T-cell (primary cell): Measurements from ENCODE around the gene MAPK12. TPM values are rescaled to one million over a fixed set of nuclear protein-coding genes. Genes with fewer than 3 reads are reported as not detected.

ENCODE experiments used
- ATAC-seq, 4 experiments: fragments of 200-7000 bp in 3 of 4; fragments of 150-1000 bp in 1 of 4; cut with Tn5 transposase; replicated peaks in 1 of 4; 1 replicate in 3 of 4; 2 replicates in 1 of 4; pipeline ENCODE4 v1.10.0; 2021; ENCODE audit warnings: moderate library complexity in 3 of 4, mild to moderate bottlenecking in 2 of 4, moderate number of reproducible peaks in 1 of 4
- CTCF ChIA-PET, 2 donors: fragments of 300-600 bp; sonication (Branson Sonifier 250); formaldehyde crosslinking; loops; one replicate each; lab custom pipeline; 2022; ENCODE audit warnings: antibody characterized with exemption in 2 of 2; lab: Charles Lee
- POLR2A ChIA-PET, 2 donors: fragments of 300-600 bp; sonication (Branson Sonifier 250); formaldehyde crosslinking; loops; one replicate each; lab custom pipeline; 2022; ENCODE audit warnings: antibody characterized with exemption in 2 of 2; lab: Charles Lee
- DNase-seq, 35 experiments: peaks; one replicate each; pipeline versions ENCODE4 v3.0.0 to v3.0.0-alpha.2; 2013 to 2023
- H3K27ac ChIP-seq: one replicate; pipeline ENCODE4 v1.5.1; 2013; ENCODE audit warnings: low read length
- H3K27me3 ChIP-seq, 2 experiments: replicated peaks in 1 of 2; 1 replicate in 1 of 2; 2 replicates in 1 of 2; pipeline versions ENCODE4 v1.6.1 to v1.7.0; 2013; ENCODE audit warnings: low read length in 1 of 2, mixed read lengths in 1 of 2; ENCODE audit not compliant: control insufficient read depth in 2 of 2, insufficient read depth in 2 of 2; ENCODE audit errors: extremely low read depth in 1 of 2
- H3K36me3 ChIP-seq, 2 donors: 1 replicate in 1 of 2; 2 replicates in 1 of 2; pipeline versions ENCODE4 v1.6.1 to v1.7.0; 2013; ENCODE audit warnings: low read length in 1 of 2; ENCODE audit not compliant: control insufficient read depth in 2 of 2, insufficient read depth in 1 of 2; ENCODE audit errors: extremely low read depth in 1 of 2
- H3K4me1 ChIP-seq, 2 experiments: 1 replicate in 1 of 2; 2 replicates in 1 of 2; pipeline versions ENCODE4 v1.6.1 to v1.7.0; 2013; ENCODE audit warnings: low read length in 2 of 2, mixed read lengths in 1 of 2; ENCODE audit not compliant: insufficient read depth in 2 of 2, control insufficient read depth in 1 of 2; ENCODE audit errors: extremely low read depth in 1 of 2
- H3K4me3 ChIP-seq, 2 donors: 1 replicate in 1 of 2; 2 replicates in 1 of 2; pipeline versions ENCODE4 v1.5.1 to v1.7.0; 2013; ENCODE audit warnings: mild to moderate bottlenecking in 2 of 2, low read length in 1 of 2, moderate library complexity in 1 of 2; ENCODE audit not compliant: control insufficient read depth in 1 of 2; ENCODE audit errors: extremely low read depth in 1 of 2
- H3K9me3 ChIP-seq: 2 replicates; pipeline ENCODE4 v1.7.0; 2013
- H3K27ac Mint-ChIP-seq, 2 donors: one replicate each; pipeline ENCODE4 v1.8.0; 2020 to 2021; ENCODE audit warnings: mild to moderate bottlenecking in 2 of 2, mixed read lengths in 2 of 2
- H3K27me3 Mint-ChIP-seq, 2 donors: one replicate each; pipeline ENCODE4 v1.8.0; 2021 to 2022; ENCODE audit warnings: mixed read lengths in 2 of 2
- H3K36me3 Mint-ChIP-seq: one replicate; pipeline ENCODE4 v1.8.0; 2021; ENCODE audit warnings: mixed read lengths
- H3K4me1 Mint-ChIP-seq, 3 donors: one replicate each; pipeline ENCODE4 v1.8.0; 2020 to 2022; ENCODE audit warnings: mixed read lengths in 3 of 3, mild to moderate bottlenecking in 1 of 3
- H3K4me3 Mint-ChIP-seq, 3 donors: one replicate each; pipeline ENCODE4 v1.8.0; 2020 to 2022; ENCODE audit warnings: mild to moderate bottlenecking in 3 of 3, mixed read lengths in 3 of 3, moderate library complexity in 3 of 3
- H3K9me3 Mint-ChIP-seq, 3 donors: one replicate each; pipeline ENCODE4 v1.8.0; 2020 to 2022; ENCODE audit warnings: mixed read lengths in 3 of 3
- WGBS: methylation state at CpG from one replicate; pipeline ENCODE4 v1.1.5; 2013; ENCODE audit warnings: missing lambda C conversion rate; ENCODE audit not compliant: insufficient coverage; 5-methylcytosine and 5-hydroxymethylcytosine counted together
- total RNA-seq, 35 experiments: library from RNA in 6 of 35; stranded (reverse) in 6 of 35; fragments of 120-200 nt in 1 of 35; gene quantifications; one replicate each; pipeline versions ENCODE4 v1.2.1 to v1.2.4 and lab custom pipeline; 2013 to 2026

Gene MAPK12
- total RNA-seq, 5 donors from 2014 or later (not counting 1 experiment from before 2014, with no cell fraction given), result 1.7 to 3.1 (median 2.9) TPM

DNA sequence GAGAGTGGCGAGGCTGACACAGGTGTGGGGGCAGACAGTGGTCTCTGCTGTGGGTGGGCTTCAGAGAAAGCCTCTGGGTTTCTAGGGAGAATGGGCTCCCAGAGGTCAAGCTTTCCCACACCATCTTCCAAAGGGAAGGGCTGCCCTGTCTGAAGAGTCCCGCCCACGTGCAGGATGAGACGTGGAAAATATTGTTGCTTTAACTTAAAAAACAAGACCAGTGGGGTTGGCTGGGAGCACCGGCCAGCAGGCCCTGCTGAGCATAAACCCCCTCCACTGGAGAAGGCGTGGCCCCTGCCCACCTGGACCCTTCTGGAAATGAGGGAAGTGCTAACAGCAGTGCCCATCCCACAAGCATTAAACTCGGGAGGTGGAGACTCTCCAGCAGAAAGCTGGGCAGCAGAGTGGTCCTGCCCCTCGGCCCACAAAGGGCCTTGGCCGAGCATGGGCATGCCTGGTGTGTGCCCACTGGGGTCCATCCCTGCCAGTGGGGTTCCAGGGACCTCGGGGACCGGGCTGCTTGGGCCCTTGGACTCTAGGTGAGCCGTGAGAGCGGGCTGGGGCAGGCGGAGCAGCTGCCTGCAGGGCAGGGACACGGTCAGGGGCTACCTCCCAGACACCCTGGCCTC, 45.3 kb downstream of the MAPK12 start:
- no peaks in the 10 kb centered on the region for H3K9me3 ChIP-seq
- ATAC-seq (no peak), DNase-seq (no peak)
- Mint-ChIP-seq H3K27me3 (no peaks in the 10 kb centered on the region), H3K9me3 (no peaks in the 10 kb centered on the region), H3K27ac (no peak overlapping the region), H3K4me3 (no peak overlapping the region), H3K36me3 (peaks cover 35% of the 10 kb centered on the region), H3K4me1 (peaks cover 16 to 19% (median 18%) of the 10 kb centered on the region in 3 donors)
- WGBS, result 93% methylated on average over 13 of the region's 15 CpGs
- CTCF ChIA-PET, result no interaction called here
- POLR2A ChIA-PET, result no interaction called here
- no peaks in the 10 kb centered on the region for H3K27me3 ChIP-seq
- H3K4me1 ChIP-seq, result no peaks in the 10 kb centered on the region
- no peak overlapping the region for H3K27ac ChIP-seq
- H3K36me3 ChIP-seq, result peaks cover 15 to 63% of the 10 kb centered on the region in 2 donors
- H3K4me3 ChIP-seq, result no peak overlapping the region

GRCh38 chr22:50215297-50216054, 46.0 kb downstream of the MAPK12 start:
- Histone ChIP-seq H3K4me3 (no peak overlapping the region), H3K27ac (no peak overlapping the region), H3K36me3 (peaks cover 13 to 63% of the 10 kb centered on the region in 2 donors), H3K27me3 (no peaks in the 10 kb centered on the region), H3K9me3 (no peaks in the 10 kb centered on the region), H3K4me1 (peaks cover 0 to 4% of the 10 kb centered on the region in 2 experiments)
- 96% methylated on average over 11 of the region's 17 CpGs for WGBS
- Mint-ChIP-seq H3K4me3 (no peak overlapping the region), H3K9me3 (no peaks in the 10 kb centered on the region), H3K27me3 (no peaks in the 10 kb centered on the region), H3K36me3 (peaks cover 30% of the 10 kb centered on the region), H3K27ac (peak overlapping the region in 1 of 2 donors; percentile 13), H3K4me1 (peaks cover 16 to 21% (median 19%) of the 10 kb centered on the region in 3 donors)
- CTCF ChIA-PET, result interaction anchor here in 1 of 2 donors (0.6 kb wide), 1 partner anchor 332 kb away, joined by 4 read pairs; no protein-coding TSS in a partner anchor
- no peak for DNase-seq
- POLR2A ChIA-PET, result no interaction called here
- ATAC-seq, result no peak

DNA sequence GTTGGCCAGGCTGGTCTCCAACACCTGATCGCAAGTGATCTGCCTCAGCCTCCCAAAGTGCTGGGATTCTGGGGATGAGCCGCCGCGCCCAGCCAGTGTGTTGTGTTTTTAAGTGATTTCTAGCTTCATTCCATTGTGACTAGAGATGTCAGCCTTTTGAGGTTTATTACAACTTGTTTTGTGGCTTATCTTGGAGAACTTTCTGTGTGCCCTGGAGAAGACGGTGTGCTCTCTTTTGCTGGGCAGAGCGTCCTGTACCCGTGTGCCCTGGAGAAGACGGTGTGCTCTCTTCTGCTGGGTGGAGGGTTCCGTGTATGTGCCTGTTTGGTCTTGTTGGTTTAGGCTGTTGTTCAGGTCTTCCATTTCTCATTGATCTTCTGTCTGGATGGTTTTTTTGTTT, 48.2 kb downstream of the MAPK12 start:
- Mint-ChIP-seq H3K36me3 (peaks cover 34% of the 10 kb centered on the region), H3K4me1 (peaks cover 23 to 25% (median 23%) of the 10 kb centered on the region in 3 donors), H3K27ac (no peak overlapping the region), H3K27me3 (no peaks in the 10 kb centered on the region), H3K4me3 (no peak overlapping the region), H3K9me3 (no peaks in the 10 kb centered on the region)
- no peak overlapping the region for H3K27ac ChIP-seq
- ChIA-PET CTCF (no interaction called here), POLR2A (no interaction called here)
- no peak for ATAC-seq
- H3K4me3 ChIP-seq, result no peak overlapping the region
- peaks cover 9 to 60% of the 10 kb centered on the region in 2 donors for H3K36me3 ChIP-seq
- H3K27me3 ChIP-seq, result no peaks in the 10 kb centered on the region
- DNase-seq, result no peak
- WGBS, result 100% methylated on average over 9 of the region's 9 CpGs
- peaks cover 0 to 17% of the 10 kb centered on the region in 2 experiments for H3K4me1 ChIP-seq
- no peaks in the 10 kb centered on the region for H3K9me3 ChIP-seq

DNA sequence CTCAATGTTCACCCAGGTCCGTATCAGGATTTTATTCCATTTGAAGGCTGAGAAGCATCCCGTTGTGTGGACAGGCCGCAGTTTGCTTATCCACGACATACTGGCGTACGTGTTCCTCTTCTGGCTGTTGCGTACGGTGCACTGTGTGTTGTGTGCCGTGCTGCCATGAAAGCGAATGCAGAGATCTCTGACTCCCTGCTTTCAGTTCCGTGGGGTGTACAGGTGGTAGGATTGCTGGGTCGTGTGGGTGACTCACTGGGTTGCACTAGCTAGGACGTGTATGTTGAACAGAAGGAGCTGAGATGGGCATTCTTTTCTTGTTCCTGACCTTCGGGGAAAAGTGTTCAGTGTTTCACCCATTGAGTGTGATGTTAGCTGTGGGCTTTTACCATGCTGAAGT, 50.3 kb downstream of the MAPK12 start:
- Histone ChIP-seq H3K9me3 (no peaks in the 10 kb centered on the region), H3K4me1 (peaks cover 0 to 24% of the 10 kb centered on the region in 2 experiments), H3K27me3 (no peaks in the 10 kb centered on the region), H3K27ac (no peak overlapping the region), H3K36me3 (peaks cover 3 to 55% of the 10 kb centered on the region in 2 donors), H3K4me3 (no peak overlapping the region)
- POLR2A ChIA-PET, result no interaction called here
- WGBS, result 93% methylated on average over 14 of the region's 14 CpGs
- Mint-ChIP-seq H3K4me1 (peaks cover 23 to 27% (median 25%) of the 10 kb centered on the region in 3 donors), H3K27ac (peak overlapping the region in 1 of 2 donors; percentile 4), H3K36me3 (peaks cover 30% of the 10 kb centered on the region), H3K9me3 (no peaks in the 10 kb centered on the region), H3K4me3 (no peak overlapping the region), H3K27me3 (no peaks in the 10 kb centered on the region)
- DNase-seq, result no peak
- CTCF ChIA-PET, result interaction anchor here in 1 of 2 donors (0.5 to 0.6 kb wide), 2 partner anchors 78 to 181 kb away, joined by 4 read pairs; no protein-coding TSS in a partner anchor
- ATAC-seq, result no peak

- peaks cover 3 to 50% of the 10 kb centered on the region in 2 donors for H3K36me3 ChIP-seq
- peaks cover 26% of the 10 kb centered on the region for H3K36me3 Mint-ChIP-seq
- H3K4me1 ChIP-seq, result peaks cover 0 to 24% of the 10 kb centered on the region in 2 experiments
- H3K27me3 Mint-ChIP-seq, result no peaks in the 10 kb centered on the region
- CTCF ChIA-PET, result interaction anchor here in 1 of 2 donors (0.5 kb wide), 1 partner anchor 77 kb away, joined by 4 read pairs; no protein-coding TSS in a partner anchor
- POLR2A ChIA-PET, result no interaction called here
- ATAC-seq (peak in 1 of 4 experiments; percentile 2), DNase-seq (no peak)
- H3K27ac Mint-ChIP-seq, result no peak overlapping the region
- no peak overlapping the region for H3K4me3 Mint-ChIP-seq
- no peaks in the 10 kb centered on the region for H3K9me3 ChIP-seq
- no peaks in the 10 kb centered on the region for H3K9me3 Mint-ChIP-seq
- peaks cover 23 to 27% (median 25%) of the 10 kb centered on the region in 3 donors for H3K4me1 Mint-ChIP-seq
- no peak overlapping the region for H3K4me3 ChIP-seq
- no peaks in the 10 kb centered on the region for H3K27me3 ChIP-seq
- no peak overlapping the region for H3K27ac ChIP-seq
- WGBS, result 93% methylated on average over 31 of the region's 32 CpGs
Measured at GRCh38 chr22:50210378-50211139, 50.9 kb downstream of the MAPK12 start.

DNA sequence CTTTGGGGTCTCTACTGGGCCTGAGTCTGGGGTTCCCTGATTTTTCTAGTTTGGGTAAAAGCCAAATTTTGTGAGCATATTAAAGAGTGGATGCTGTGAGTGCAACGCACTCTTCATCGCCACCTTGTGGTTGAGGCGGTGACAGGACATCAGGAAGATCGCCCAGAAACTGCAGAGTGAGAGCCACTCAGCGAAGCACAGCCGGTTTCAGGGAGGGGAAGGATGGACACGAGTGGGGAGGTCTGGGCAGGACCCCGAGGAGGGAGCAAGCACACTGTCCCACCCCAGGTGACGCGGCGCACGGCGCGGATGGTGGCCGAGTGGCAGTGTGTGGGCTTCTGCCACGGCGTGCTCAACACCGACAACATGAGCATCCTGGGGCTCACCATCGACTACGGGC, 51.6 kb downstream of the MAPK12 start:
- Mint-ChIP-seq H3K4me1 (peaks cover 25 to 31% (median 28%) of the 10 kb centered on the region in 3 donors), H3K27me3 (no peaks in the 10 kb centered on the region), H3K27ac (peak overlapping the region; percentile 33 to 46), H3K36me3 (peaks cover 26% of the 10 kb centered on the region), H3K9me3 (no peaks in the 10 kb centered on the region), H3K4me3 (no peak overlapping the region)
- Histone ChIP-seq H3K9me3 (no peaks in the 10 kb centered on the region), H3K4me1 (peaks cover 0 to 24% of the 10 kb centered on the region in 2 experiments), H3K27ac (no peak overlapping the region), H3K4me3 (no peak overlapping the region), H3K36me3 (peaks cover 3 to 47% of the 10 kb centered on the region in 2 donors), H3K27me3 (no peaks in the 10 kb centered on the region)
- CTCF ChIA-PET, result no interaction called here
- ATAC-seq (peak; percentile 71 to 77 (median 73)), DNase-seq (peak; percentile 40 to 89 (median 67))
- POLR2A ChIA-PET, result no interaction called here
- 63% methylated on average over 20 of the region's 20 CpGs for WGBS
